ENCODE data around the gene JPH4.

GRCh38 chr14:23555882-23556699 lies 22.5 kb downstream of the JPH4 start, which contains the start of gene THTPA:
- TF ChIP-seq CTCF (conservative IDR thresholded peaks at IDR 0.05 in 1 of 2, IDR thresholded peaks at IDR 0.05 in 1 of 2; ENCODE audit: low read depth in 1 of 2, low read length in 2 of 2) (no peak), EZH2 (IDR thresholded peaks at IDR 0.05; ENCODE audit: low read length, missing control alignments) (no peak)
